ENCODE results near the gene TRIM3.

The TRIM3 gene

DNA sequence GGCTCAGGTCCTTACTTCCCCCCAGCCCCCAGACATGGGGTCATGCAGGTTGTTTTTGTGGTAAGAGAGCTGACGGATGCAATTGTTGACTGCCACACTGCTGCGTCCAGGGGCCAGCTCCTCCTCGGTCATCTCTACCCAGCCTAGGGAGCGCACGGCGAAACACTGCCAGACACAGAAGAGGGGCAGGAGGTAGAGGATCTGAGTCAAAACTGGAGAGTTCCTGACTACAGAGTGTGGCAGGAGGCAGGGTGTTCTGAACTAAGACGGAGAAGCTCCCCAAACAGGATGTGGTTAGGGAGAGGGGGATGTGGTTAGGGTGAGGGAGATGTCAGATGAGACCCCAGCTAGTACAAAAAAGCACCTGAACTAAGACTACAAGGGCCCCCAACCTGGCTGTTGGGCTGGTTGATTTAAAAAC is 71.2 kb downstream of the TRIM3 start:
- in situ Hi-C loops (cut with HindIII; ENCODE audit: low pct_unique_long_range_greater_than_20kb, low sequenced_read_pairs), result no loop called here
- TF ChIP-seq JUND (IDR thresholded peaks at IDR 0.05; ENCODE audit: low read depth), result no peak
- DNase-seq (ENCODE audit: low read depth in 1 of 2, low spot score in 1 of 2), result no peak

DNA sequence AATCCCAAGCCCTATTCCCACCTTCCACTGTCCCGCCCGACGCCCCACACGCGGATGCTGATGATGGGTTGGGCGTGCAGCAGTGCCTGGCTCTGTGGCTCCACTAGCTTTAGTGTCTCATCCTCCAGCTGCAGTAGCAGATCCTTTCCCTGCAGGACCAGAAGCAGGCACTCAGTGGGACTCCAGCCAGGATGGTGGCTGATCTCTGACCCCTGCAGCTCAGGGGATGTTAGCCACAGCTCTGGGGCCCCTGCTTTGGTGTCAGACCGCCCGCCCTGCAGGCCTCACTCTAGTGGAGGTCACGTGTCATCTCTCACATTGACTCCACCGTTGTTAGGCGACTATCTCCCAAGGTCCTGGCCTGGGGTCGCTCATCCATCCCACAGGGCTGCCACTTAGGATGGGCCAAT is 71.7 kb downstream of the TRIM3 start:
- TF ChIP-seq JUND (IDR thresholded peaks at IDR 0.05; ENCODE audit: low read depth), result no peak
- in situ Hi-C loops (cut with HindIII; ENCODE audit: low pct_unique_long_range_greater_than_20kb, low sequenced_read_pairs), result no loop called here
- no peak for DNase-seq (ENCODE audit: low read depth in 1 of 2, low spot score in 1 of 2)

DNA sequence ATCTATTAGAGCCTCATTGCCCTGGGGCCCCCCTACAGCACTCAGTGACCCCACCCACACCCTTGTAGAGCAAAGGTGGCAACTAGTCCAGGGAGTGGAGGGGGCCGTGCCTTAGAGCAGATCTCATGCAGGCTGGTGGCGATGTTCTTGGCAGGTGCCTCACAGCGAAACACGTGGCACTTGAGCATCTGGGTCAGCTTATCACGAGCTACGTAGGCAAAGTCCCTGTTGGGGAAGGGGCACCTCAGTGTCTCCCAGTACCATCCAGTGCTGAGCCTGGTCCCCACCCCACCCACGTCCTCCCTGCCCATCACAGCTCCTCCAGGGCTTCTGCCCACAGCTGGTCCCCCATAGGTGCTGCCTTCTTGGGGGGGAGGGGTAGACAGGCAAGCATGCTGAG is 72.3 kb downstream of the TRIM3 start:
- in situ Hi-C loops (cut with HindIII; ENCODE audit: low pct_unique_long_range_greater_than_20kb, low sequenced_read_pairs), result no loop called here
- TF ChIP-seq JUND (IDR thresholded peaks at IDR 0.05; ENCODE audit: low read depth), result no peak
- DNase-seq (ENCODE audit: low read depth in 1 of 2, low spot score in 1 of 2), result no peak

DNA sequence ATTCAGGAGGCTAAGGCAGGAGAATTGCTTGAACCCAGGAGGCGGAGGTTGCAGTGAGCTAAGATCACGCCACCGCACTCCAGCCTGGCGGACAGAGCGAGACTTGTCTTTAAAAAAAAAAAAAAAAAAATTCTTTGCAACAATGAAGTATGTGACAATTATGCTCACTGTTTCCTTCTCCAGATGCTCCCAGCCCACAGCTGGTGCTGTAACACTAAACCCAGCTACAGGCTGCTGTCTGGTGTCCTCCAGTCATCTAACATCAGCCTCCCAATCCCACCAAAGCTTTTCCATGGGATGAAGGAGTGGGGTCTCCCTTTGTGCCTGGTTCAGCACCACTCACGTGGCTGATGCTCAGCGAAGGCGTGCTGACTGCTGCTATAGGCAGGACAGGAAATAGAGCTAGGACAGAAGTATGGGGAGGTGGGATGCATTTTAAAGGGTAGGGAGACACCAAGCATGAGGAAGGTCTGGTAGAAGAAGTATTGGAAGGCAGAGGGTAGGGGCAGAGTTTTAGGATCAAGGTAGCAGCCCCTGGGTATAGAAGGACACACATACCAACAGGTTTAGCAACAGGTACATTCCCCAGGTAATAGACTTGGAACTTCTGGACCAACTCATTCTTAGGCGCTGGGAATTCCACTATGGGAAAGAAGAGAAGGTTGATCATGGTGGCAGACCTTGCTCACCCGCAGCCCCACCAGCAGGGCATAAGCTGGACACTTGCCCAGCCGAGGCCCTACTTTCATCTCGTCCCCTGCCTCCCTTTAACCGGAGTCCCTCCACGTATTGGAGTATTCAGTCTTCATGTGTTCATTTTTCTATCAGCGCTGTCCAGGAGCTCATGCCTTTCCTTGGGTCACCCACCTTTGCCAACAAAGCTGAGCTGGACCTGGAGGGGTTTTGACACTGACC is 73.1 kb downstream of the TRIM3 start:
- no peak for DNase-seq (ENCODE audit: low read depth in 1 of 2, low spot score in 1 of 2)
- no peak for TF ChIP-seq JUND (IDR thresholded peaks at IDR 0.05; ENCODE audit: low read depth)
- in situ Hi-C loops (cut with HindIII; ENCODE audit: low pct_unique_long_range_greater_than_20kb, low sequenced_read_pairs), result no loop called here

Measured in T47D (cell line).